Heart right ventricle (tissue), 16 donors: ENCODE measurements around the gene OVCH1. TPM values are rescaled to one million over a fixed set of nuclear protein-coding genes. Genes with fewer than 3 reads are reported as not detected.

ENCODE experiments used
- ATAC-seq, 8 donors: fragments of 200-7000 bp; cut with Tn5 transposase; one replicate each; pipeline ENCODE4 v1.9.1; 2020; ENCODE audit warnings: mild to moderate bottlenecking in 8 of 8, moderate library complexity in 8 of 8, moderate number of reproducible peaks in 1 of 8
- DNase-seq, 2 donors: peaks; one replicate each; pipeline ENCODE4 v3.0.0-alpha.2; 2020
- H3K27ac ChIP-seq, 10 donors: fragments of 200-600 bp; sonication (generic) in 2 of 10; one replicate each; pipeline versions ENCODE4 v1.5.0 to v1.8.0; 2020 to 2022; ENCODE audit warnings: mild to moderate bottlenecking in 3 of 10
- H3K27me3 ChIP-seq, 7 donors: fragments of 200-600 bp; one replicate each; pipeline ENCODE4 v1.8.0; 2021 to 2022; ENCODE audit warnings: mild to moderate bottlenecking in 2 of 7
- H3K36me3 ChIP-seq, 9 donors: fragments of 200-600 bp; sonication (generic) in 1 of 9; one replicate each; pipeline versions ENCODE4 v1.5.0 to v1.8.0; 2020 to 2022; ENCODE audit warnings: mild to moderate bottlenecking in 2 of 9
- H3K4me1 ChIP-seq, 9 donors: fragments of 200-600 bp; sonication (generic) in 1 of 9; one replicate each; pipeline versions ENCODE4 v1.5.0 to v1.8.0; 2020 to 2022; ENCODE audit warnings: mild to moderate bottlenecking in 4 of 9
- H3K4me3 ChIP-seq, 10 donors: fragments of 200-600 bp; sonication (generic) in 2 of 10; one replicate each; pipeline versions ENCODE4 v1.5.0 to v1.8.0; 2020 to 2022; ENCODE audit warnings: mild to moderate bottlenecking in 7 of 10, moderate library complexity in 2 of 10
- H3K9me3 ChIP-seq, 11 donors: fragments of 200-600 bp in 10 of 11; sonication (generic) in 2 of 11; one replicate each; pipeline versions ENCODE4 v1.5.0 to v1.8.0; 2013 to 2022; ENCODE audit warnings: mild to moderate bottlenecking in 2 of 11, control low read depth in 1 of 11, moderate library complexity in 1 of 11
- WGBS, 2 donors: extraction: QIAGEN DNeasy Blood & Tissue Kit; methylation state at CpG; one replicate each; pipeline ENCODE4 v1.1.7; 2013; ENCODE audit warnings: inconsistent platforms in 1 of 2; 5-methylcytosine and 5-hydroxymethylcytosine counted together
- intact Hi-C, 10 donors: fragments of 100-400 bp; cut with DNase I; formaldehyde crosslinking; loops; one replicate each; pipeline versions ENCODE4 v1.11.1 to v1.14.2; 2022
- polyA plus RNA-seq, 2 donors: library from polyadenylated mRNA; stranded (reverse); fragments of 200-250 nt; gene quantifications; one replicate each; pipeline ENCODE4 v1.2.3, GENCODE V29; 2013
- total RNA-seq, 10 donors: library from RNA; stranded (reverse); fragmentation: NEBNext Ultra II Directional in 3 of 10; extraction: Animal tissue kit (Norgen Biotek cat#: 25700) in 3 of 10; gene quantifications; one replicate each; pipeline versions ENCODE4 v1.2.1 to v1.2.4, GENCODE V29; 2021 to 2023
- TF ChIP-seq, protein P1 (sequence below), 9 donors: fragments of 200-600 bp; sonication (generic) in 2 of 9; IDR thresholded peaks; one replicate each; pipeline versions ENCODE4 v1.5.0 to v1.8.0; 2021 to 2022; ENCODE audit warnings: antibody characterized with exemption in 9 of 9, mild to moderate bottlenecking in 5 of 9, moderate library complexity in 1 of 9
- donor health status: Arrhythmogenic right ventricular cardiomyopathy.
- donor health status: ischemic (EF 13 %, LVEDD 7.1; RV severe dilation, severe dysfunction).
- donor health status: healthy with polysubstance abuse.
- donor health status: DM: no; HTN: yes; CAD: no.
- donor health status: DM: no; HTN: no; CAD: no.
- donor health status: ischemic (EF 25% LVEDD 6.9; RV normal size, moderate dysfunction).
- donor health status: ischemic (EF 25% LVEDD 5.7; RV mildly dilated, moderate dysfunction).
- donor health status: healthy.
- donor health status: DM: yes; HTN: yes; CAD: no.
- donor health status: Ischemic cardiomyopathy.
- donor health status: ischemic (EF 35%, LVEDD 5.7; RV mildly dilated, moderate dysfunction).
- donor health status: nonischemic (EF 11% LVEDD 7.7; RV severe dilation, severe dysfunction).
- donor health status: DM: yes; HTN: yes; CAD: no.
- donor health status: PGD.
- donor health status: ischemic (EF 29% LVEDD 5.4; RV normal size, mild dysfunction).
- donor health status: nonischemic (EF 23%, LVEDD 6.1; RV moderate dilation, normal function).

OVCH1 gene
- total and polyA plus RNA-seq, 12 donors, result 0.07 to 0.44 (median 0.21) TPM; not detected in 6

DNA sequence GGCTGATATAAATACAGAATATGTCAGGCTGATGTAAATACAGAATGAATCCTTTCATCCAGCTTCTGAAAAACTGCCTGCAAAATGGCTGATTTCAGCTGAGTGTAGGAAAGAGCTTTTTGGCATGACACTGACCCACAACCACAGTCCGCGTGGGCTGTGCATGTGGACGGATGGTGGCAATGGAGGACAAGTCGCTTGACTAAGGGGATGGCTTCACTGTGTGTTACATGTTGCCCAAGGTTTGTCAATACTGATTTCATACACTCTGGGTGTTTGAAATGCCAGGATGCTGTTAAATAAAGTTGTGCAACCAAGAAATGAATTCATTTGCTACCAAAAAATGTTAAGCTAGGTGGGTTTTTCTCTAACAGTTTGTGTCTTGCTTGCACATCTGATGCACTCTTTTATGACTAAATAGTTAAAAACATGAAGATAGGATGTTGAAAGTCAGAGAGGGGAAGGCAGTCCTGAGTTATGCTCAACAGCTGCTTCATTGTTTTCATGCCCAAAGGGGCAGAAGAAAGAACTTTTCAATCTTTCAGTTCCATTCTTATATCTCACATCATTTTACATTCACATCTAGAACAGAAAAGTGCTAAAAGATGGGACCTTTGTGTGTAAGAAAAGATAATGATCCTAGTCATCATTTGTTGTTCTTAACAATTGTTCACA is 36.5 kb upstream of the OVCH1 start:
- no peak overlapping the region for H3K27ac ChIP-seq
- H3K4me1 ChIP-seq, result no peaks in the 10 kb centered on the region
- H3K9me3 ChIP-seq, result no peaks in the 10 kb centered on the region
- H3K36me3 ChIP-seq, result peaks cover 0 to 41% (median 0%) of the 10 kb centered on the region in 9 donors
- no peak overlapping the region for H3K4me3 ChIP-seq
- H3K27me3 ChIP-seq, result no peaks in the 10 kb centered on the region
- TF ChIP-seq, protein P1, sequence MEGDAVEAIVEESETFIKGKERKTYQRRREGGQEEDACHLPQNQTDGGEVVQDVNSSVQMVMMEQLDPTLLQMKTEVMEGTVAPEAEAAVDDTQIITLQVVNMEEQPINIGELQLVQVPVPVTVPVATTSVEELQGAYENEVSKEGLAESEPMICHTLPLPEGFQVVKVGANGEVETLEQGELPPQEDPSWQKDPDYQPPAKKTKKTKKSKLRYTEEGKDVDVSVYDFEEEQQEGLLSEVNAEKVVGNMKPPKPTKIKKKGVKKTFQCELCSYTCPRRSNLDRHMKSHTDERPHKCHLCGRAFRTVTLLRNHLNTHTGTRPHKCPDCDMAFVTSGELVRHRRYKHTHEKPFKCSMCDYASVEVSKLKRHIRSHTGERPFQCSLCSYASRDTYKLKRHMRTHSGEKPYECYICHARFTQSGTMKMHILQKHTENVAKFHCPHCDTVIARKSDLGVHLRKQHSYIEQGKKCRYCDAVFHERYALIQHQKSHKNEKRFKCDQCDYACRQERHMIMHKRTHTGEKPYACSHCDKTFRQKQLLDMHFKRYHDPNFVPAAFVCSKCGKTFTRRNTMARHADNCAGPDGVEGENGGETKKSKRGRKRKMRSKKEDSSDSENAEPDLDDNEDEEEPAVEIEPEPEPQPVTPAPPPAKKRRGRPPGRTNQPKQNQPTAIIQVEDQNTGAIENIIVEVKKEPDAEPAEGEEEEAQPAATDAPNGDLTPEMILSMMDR (IDR thresholded peaks at IDR 0.05), result no peak
- WGBS, 2 donors, result 44 to 71% methylated on average over 4 of the region's 4 CpGs
- ATAC-seq, result no peak
- intact Hi-C loops, result loop anchor here in 2 of 10 donors (10.0 kb wide), 2 partner anchors 351 to 361 kb away; no protein-coding TSS in a partner anchor
- no peak for DNase-seq

DNA sequence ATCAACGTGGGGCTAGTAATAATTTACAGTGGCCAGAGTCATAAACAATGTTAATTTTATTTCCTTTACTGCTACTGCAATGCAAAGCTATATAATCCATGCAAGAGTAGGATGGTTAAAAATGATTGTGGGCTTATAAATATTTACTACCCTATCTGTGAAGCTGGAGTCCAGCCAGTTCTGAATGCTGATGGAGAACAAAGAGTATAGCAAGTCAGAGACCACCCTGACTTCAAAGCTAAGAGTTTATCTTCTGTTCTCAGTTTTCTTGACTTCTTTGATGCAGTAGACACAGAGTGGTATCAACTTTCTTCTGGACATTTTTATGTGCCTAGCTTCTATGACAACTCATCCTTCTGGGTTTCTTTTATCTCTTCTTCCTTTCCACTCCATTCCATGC is 34.0 kb upstream of the OVCH1 start:
- ATAC-seq (no peak), DNase-seq (no peak)
- H3K27ac ChIP-seq, result no peak overlapping the region
- H3K4me3 ChIP-seq, result no peak overlapping the region
- 85 to 86% methylated on average over 1 of the region's 1 CpG for WGBS, 2 donors
- no peaks in the 10 kb centered on the region for H3K9me3 ChIP-seq
- TF ChIP-seq, protein P1 (IDR thresholded peaks at IDR 0.05), result no peak
- intact Hi-C loops, result loop anchor here in 2 of 10 donors (10.0 kb wide), 2 partner anchors 353 to 363 kb away; no protein-coding TSS in a partner anchor
- peaks cover 0 to 51% (median 0%) of the 10 kb centered on the region in 9 donors for H3K36me3 ChIP-seq
- no peaks in the 10 kb centered on the region for H3K27me3 ChIP-seq
- H3K4me1 ChIP-seq, result peaks cover 0 to 12% (median 0%) of the 10 kb centered on the region in 9 donors

- 93 to 95% methylated on average over 4 of the region's 4 CpGs for WGBS, 2 donors
- no peaks in the 10 kb centered on the region for H3K9me3 ChIP-seq
- DNase-seq, result no peak
- H3K4me1 ChIP-seq, result peaks cover 0 to 12% (median 0%) of the 10 kb centered on the region in 9 donors
- H3K4me3 ChIP-seq, result no peak overlapping the region
- intact Hi-C loops, result loop anchor here in 2 of 10 donors (10.0 kb wide), 2 partner anchors 354 to 364 kb away; no protein-coding TSS in a partner anchor
- TF ChIP-seq, protein P1 (IDR thresholded peaks at IDR 0.05), result no peak
- H3K36me3 ChIP-seq, result peaks cover 0 to 41% (median 0%) of the 10 kb centered on the region in 9 donors
- ATAC-seq, result no peak
- H3K27ac ChIP-seq, result no peak overlapping the region
- H3K27me3 ChIP-seq, result no peaks in the 10 kb centered on the region
Measured at GRCh38 chr12:29530436-29530835, 33.0 kb upstream of the OVCH1 start.

DNA sequence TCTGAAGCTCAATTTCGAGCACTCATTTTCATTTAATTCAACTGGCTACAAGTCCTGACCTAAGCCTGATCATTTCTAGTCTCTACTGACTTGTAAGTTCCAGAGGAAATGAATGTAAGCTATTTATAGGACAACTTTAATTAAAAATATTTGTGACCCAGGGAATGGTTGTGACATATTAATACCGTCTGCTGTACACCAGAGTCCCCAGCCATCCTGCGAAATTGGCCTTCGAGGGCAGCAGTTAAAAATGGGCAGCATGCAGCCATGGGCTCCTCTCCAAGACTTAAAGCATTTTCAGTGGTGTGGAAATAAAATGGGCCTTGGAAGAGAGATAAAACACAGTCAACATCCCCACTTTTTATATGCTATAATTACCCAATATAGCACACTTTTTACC is 30.7 kb upstream of the OVCH1 start:
- H3K9me3 ChIP-seq, result no peaks in the 10 kb centered on the region
- H3K27me3 ChIP-seq, result no peaks in the 10 kb centered on the region
- H3K27ac ChIP-seq, result no peak overlapping the region
- DNase-seq (no peak), ATAC-seq (peak in 4 of 8 donors; percentile 35 to 63 (median 52))
- peaks cover 0 to 18% (median 0%) of the 10 kb centered on the region in 9 donors for H3K36me3 ChIP-seq
- intact Hi-C loops, result loop anchor here in 5 of 10 donors (10.0 kb wide), 5 partner anchors 357 to 1287 kb away; no protein-coding TSS in a partner anchor
- TF ChIP-seq, protein P1 (IDR thresholded peaks at IDR 0.05), result no peak
- H3K4me3 ChIP-seq, result no peak overlapping the region
- H3K4me1 ChIP-seq, result peaks cover 0 to 12% (median 0%) of the 10 kb centered on the region in 9 donors
- 42 to 49% methylated on average over 4 of the region's 4 CpGs for WGBS, 2 donors
